Stimulated activated CD4-positive, alpha-beta T cell treated with anti-CD3 and anti-CD28 coated beads, Interleukin-1b, Interleukin-23, amount 100 ng/mL, for 1 hour (primary cell): Measurements from ENCODE around the gene SMCO1.
A peak's percentile ranks its signal among the peaks of the same experiment; 100 is the strongest.
"Not testable (repeated sequence)": the region's sequence is repeated elsewhere in the genome, so short reads cannot be mapped to it uniquely, and the experiment has no call there.

Experiments
- DNase-seq, 2 donors: peaks; one replicate each; pipeline ENCODE4 v3.0.0-alpha.2; 2020; ENCODE audit warnings: low read depth in 2 of 2

The SMCO1 gene

GRCh38 chr3:196492080-196492479, 23.1 kb downstream of the SMCO1 start:
- DNase-seq, result no peak

- no peak for DNase-seq
Measured at GRCh38 chr3:196489747-196490146, 25.4 kb downstream of the SMCO1 start.

- DNase-seq, result peak in 1 of 2 donors; percentile 17
Measured at GRCh38 chr3:196486263-196486662, 28.9 kb downstream of the SMCO1 start.

GRCh38 chr3:196477678-196478077, 37.5 kb downstream of the SMCO1 start:
- no peak for DNase-seq

- DNase-seq, result no peak
Measured at GRCh38 chr3:196472286-196472685, 42.9 kb downstream of the SMCO1 start.

- DNase-seq, result no peak
Measured at GRCh38 chr3:196471551-196471950, 43.6 kb downstream of the SMCO1 start.

GRCh38 chr3:196470182-196470581, 45.0 kb downstream of the SMCO1 start:
- DNase-seq, result not testable (repeated sequence)

GRCh38 chr3:196463804-196464203, 51.3 kb downstream of the SMCO1 start:
- DNase-seq, result no peak

GRCh38 chr3:196463478-196463756, 51.7 kb downstream of the SMCO1 start:
- no peak for DNase-seq

GRCh38 chr3:196462680-196463477, 52.3 kb downstream of the SMCO1 start:
- DNase-seq, result not testable (repeated sequence)

- no peak for DNase-seq
Measured at GRCh38 chr3:196458063-196458462, 57.1 kb downstream of the SMCO1 start.

- DNase-seq, result not testable (repeated sequence)
Measured at GRCh38 chr3:196457470-196457869, 57.7 kb downstream of the SMCO1 start.
